Measurements from ENCODE around the gene POLR3H. TPM values are rescaled to one million over a fixed set of nuclear protein-coding genes. Genes with fewer than 3 reads are reported as not detected.
"Not testable (repeated sequence)": the region's sequence is repeated elsewhere in the genome, so short reads cannot be mapped to it uniquely, and the experiment has no call there.

Gene POLR3H
- total RNA-seq: 10 to 100 TPM; 14.4 to 30.9 (median 22.4) TPM
- polyA plus RNA-seq: 10 to 100 TPM; 12.6 to 24.3 (median 14.6) TPM
- long read RNA-seq, donor 1, full-length matches to known transcripts: 2 of 79 reads
- long read RNA-seq, donor 1, partial matches to known transcripts: 72 of 79 reads
- long read RNA-seq, donor 1, other reads (novel, unspliced or antisense): 5 of 79 reads
- long read RNA-seq, donor 2, full-length matches to known transcripts: 3 of 3 reads
- long read RNA-seq, donor 2, partial matches to known transcripts: 0 of 3 reads
- long read RNA-seq, donor 2, other reads (novel, unspliced or antisense): 0 of 3 reads

GRCh38 chr22:41543854-41544670 lies at the start of gene POLR3H:
Gene POLR3H, minus strand, starts transcription at chr22:41544470. Its CDS starts 369 bp downstream, at chr22:41544101.
- Histone ChIP-seq H3K4me1 (peaks cover 20 to 47% (median 41%) of the 10 kb centered on the region in 6 donors), H3K27me3 (replicated peaks in 1 of 7) (no peaks in the 10 kb centered on the region), H3K4me3 (peak within 1 kb of the TSS; percentile 82 to 99 (median 94)), H3K9me3 (no peaks in the 10 kb centered on the region), H3K27ac (peak within 1 kb of the TSS; percentile 44 to 90 (median 85)), H3K36me3 (peaks cover 0 to 23% (median 8%) of the 10 kb centered on the region in 6 donors)
- TF ChIP-seq POLR2AphosphoS5 (IDR thresholded peaks at IDR 0.05): peak; percentile 63 to 83 (median 82)
- TF ChIP-seq CTCF (IDR thresholded peaks at IDR 0.05 in 8 of 11, conservative IDR thresholded peaks at IDR 0.05 in 3 of 11): peak; percentile 25 to 74 (median 52)
- TF ChIP-seq POLR2A (IDR thresholded peaks at IDR 0.05): no peak
- intact Hi-C loops (cut with DNase I; ENCODE audit: low total_unique reads): no loop called here
- WGBS, 5 donors: 0 to 1% (median 0%) methylated on average over 52 to 80 of the region's 80 CpGs
- DNase-seq: peak; percentile 99

GRCh38 chr22:41593336-41593960 lies 49.2 kb upstream of the POLR3H start:
- peak; percentile 77 for DNase-seq
- H3K9me3 ChIP-seq; H3K27ac ChIP-seq; H3K4me3 ChIP-seq; intact Hi-C loops (cut with DNase I; ENCODE audit: low total_unique reads); H3K36me3 ChIP-seq; H3K27me3 ChIP-seq (replicated peaks in 1 of 7): not testable (repeated sequence)
- H3K4me1 ChIP-seq: peaks cover 9 to 27% (median 16%) of the 10 kb centered on the region in 6 donors
- WGBS, 5 donors: 94 to 98% (median 97%) methylated on average over 27 to 51 of the region's 51 CpGs
- TF ChIP-seq POLR2AphosphoS5 (IDR thresholded peaks at IDR 0.05): peak in 1 of 3 donors; percentile 14

GRCh38 chr22:41589391-41590241 lies 45.3 kb upstream of the POLR3H start, which contains the start of gene PMM1:
Gene PMM1, minus strand, starts transcription at chr22:41589840. Its CDS starts 35 bp downstream, at chr22:41589805.
- no peaks in the 10 kb centered on the region for H3K9me3 ChIP-seq
- peak within 1 kb of the TSS; percentile 51 to 86 (median 78) for H3K27ac ChIP-seq
- peak within 1 kb of the TSS; percentile 53 to 96 (median 78) for H3K4me3 ChIP-seq
- intact Hi-C loops (cut with DNase I; ENCODE audit: low total_unique reads): no loop called here
- peaks cover 0 to 12% (median 4%) of the 10 kb centered on the region in 6 donors for H3K36me3 ChIP-seq
- H3K4me1 ChIP-seq: peaks cover 10 to 32% (median 20%) of the 10 kb centered on the region in 6 donors
- TF ChIP-seq POLR2A (IDR thresholded peaks at IDR 0.05): peak; percentile 7 to 84 (median 68)
- TF ChIP-seq CTCF (IDR thresholded peaks at IDR 0.05 in 8 of 11, conservative IDR thresholded peaks at IDR 0.05 in 3 of 11): no peak
- TF ChIP-seq POLR2AphosphoS5 (IDR thresholded peaks at IDR 0.05): peak; percentile 96 to 97 (median 97)
- DNase-seq: peak; percentile 100
- WGBS, 5 donors: 0 to 2% (median 1%) methylated on average over 33 to 61 of the region's 61 CpGs
- no peaks in the 10 kb centered on the region for H3K27me3 ChIP-seq (replicated peaks in 1 of 7)

GRCh38 chr22:41587347-41587723 lies 43.1 kb upstream of the POLR3H start:
- 94 to 98% (median 96%) methylated on average over 7 of the region's 7 CpGs for WGBS, 5 donors
- no peak for DNase-seq
- peaks cover 10 to 32% (median 20%) of the 10 kb centered on the region in 6 donors for H3K4me1 ChIP-seq
- intact Hi-C loops (cut with DNase I; ENCODE audit: low total_unique reads): no loop called here
- TF ChIP-seq POLR2A (IDR thresholded peaks at IDR 0.05) (no peak), CTCF (IDR thresholded peaks at IDR 0.05 in 8 of 11, conservative IDR thresholded peaks at IDR 0.05 in 3 of 11) (no peak), POLR2AphosphoS5 (IDR thresholded peaks at IDR 0.05) (no peak)
- peaks cover 0 to 35% (median 25%) of the 10 kb centered on the region in 6 donors for H3K36me3 ChIP-seq
- no peak overlapping the region for H3K4me3 ChIP-seq
- no peaks in the 10 kb centered on the region for H3K27me3 ChIP-seq (replicated peaks in 1 of 7)
- no peak overlapping the region for H3K27ac ChIP-seq
- no peaks in the 10 kb centered on the region for H3K9me3 ChIP-seq
